Bronchial epithelial cell (primary cell): ENCODE results near the gene NDUFS1. TPM values are rescaled to one million over a fixed set of nuclear protein-coding genes. Genes with fewer than 3 reads are reported as not detected.
A peak's percentile ranks its signal among the peaks of the same experiment; 100 is the strongest.

ENCODE experiments used
- DNase-seq: peaks from one replicate; pipeline ENCODE4 v3.0.0-alpha.2; 2010; ENCODE audit warnings: low read depth
- FAIRE-seq: peaks from 2 replicates; lab custom pipeline; 2011; peaks lifted over from hg19 to GRCh38; lab: Jason Lieb, UNC
- H3K27me3 ChIP-seq: 2 replicates; pipeline ENCODE4 v1.5.1; 2011; ENCODE audit warnings: low read length; ENCODE audit not compliant: control insufficient read depth, insufficient read depth
- H3K36me3 ChIP-seq: 2 replicates; pipeline ENCODE4 v1.5.1; 2011; ENCODE audit warnings: low read length; ENCODE audit not compliant: control insufficient read depth, insufficient read depth
- H3K4me3 ChIP-seq: 2 replicates; pipeline ENCODE4 v1.5.1; 2011; ENCODE audit warnings: mild to moderate bottlenecking, low read depth, low read length, control low read depth
- CTCF ChIP-seq: IDR thresholded peaks from 2 replicates; pipeline ENCODE4 v1.5.1; 2011; ENCODE audit warnings: mild to moderate bottlenecking, moderate library complexity, low read length, control low read depth, inconsistent platforms; ENCODE audit not compliant: insufficient read depth, severe bottlenecking
- total RNA-seq: library from RNA; depleted of rRNA; stranded (reverse); fragments of >200 nt; gene quantifications from 2 replicates; pipeline ENCODE4 v1.2.1, GENCODE V29; 2014

Gene NDUFS1
- total RNA-seq, 1 donor from 2014 or later = 103 TPM

DNA sequence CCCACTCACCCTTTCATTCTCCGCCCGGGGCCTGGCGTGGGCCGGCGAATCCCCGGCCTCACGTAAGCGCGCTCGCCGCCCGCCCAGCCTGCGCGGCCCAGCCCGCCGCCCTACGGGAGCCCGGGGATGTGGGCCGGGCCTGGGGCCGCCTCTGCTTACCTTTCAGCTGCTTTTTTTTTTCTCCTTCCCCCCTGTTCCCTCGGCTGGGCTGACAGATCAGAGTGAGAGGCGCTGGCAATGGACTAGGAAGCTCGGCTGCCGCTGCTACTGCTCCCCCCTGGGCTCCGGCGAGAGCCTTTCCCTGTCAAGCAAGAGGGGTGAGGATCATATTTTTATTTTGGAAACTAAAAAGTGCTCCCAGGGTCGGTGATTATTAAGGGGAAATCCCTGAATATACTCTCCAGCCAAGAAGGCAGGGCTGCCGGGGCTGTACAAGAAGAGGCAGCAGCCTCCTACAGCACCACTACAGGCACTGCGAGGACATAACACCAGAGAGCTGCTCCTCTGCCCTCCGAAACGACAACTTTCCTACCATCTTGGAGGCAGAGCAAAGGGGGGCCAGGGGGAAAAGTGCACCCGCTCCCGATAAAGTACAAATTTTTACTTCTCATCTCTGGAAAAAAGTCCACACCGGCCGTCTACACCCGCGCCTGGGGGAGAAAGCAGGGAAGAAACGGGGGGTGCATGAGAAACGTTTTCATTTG, 73.3 kb downstream of the NDUFS1 start, which contains the start of gene INO80D:
Gene INO80D (minus strand): TSS at position 433 of the 704 bp plus-strand sequence. CDS start 23,158 bp downstream, outside the sequence.
- FAIRE-seq = no peak
- peak; percentile 69 for TF ChIP-seq CTCF

DNA sequence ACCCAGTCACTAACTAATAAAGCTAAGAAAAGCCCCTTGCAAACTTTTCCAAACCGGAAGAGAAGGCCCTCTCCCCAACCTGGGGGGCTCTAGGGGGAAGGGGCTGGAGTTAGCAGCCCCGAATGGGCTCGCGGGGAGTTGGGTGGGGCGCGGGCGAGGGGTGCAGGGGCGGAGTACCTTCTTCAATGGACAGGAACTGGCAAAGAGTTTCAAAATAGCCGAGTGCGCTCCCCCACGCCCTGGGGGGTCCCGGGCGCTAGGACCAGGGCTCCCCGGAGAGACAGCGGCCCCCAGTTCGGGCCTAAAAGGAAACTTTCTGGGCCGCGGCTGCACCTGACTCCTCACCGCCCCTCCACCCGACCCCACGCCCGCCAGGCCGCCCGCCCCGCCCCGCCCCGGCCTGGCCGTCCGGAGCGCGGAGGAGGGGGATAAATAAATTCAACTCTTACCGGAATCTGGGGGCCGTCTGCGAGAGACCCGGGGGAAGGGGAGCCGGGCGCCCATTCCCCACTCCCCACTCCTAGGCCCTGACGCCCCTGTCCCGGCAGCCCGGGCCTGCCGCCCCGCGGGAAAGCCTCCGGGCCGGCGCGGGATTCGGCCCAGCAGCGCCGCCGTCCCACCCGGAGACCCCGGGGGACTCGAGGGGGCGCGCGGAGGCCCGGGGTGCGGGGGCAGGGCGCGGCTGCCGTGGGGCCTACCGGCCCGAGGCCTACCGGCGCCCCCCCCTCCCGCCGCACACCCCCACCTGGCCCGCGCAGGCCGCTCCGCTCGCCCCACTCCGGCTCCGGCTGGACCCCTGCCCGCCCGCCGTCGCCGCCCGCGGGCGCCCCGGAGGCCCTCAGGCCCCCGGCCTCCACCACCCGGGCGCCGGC, 74.1 kb downstream of the NDUFS1 start:
- TF ChIP-seq CTCF = no peak
- DNase-seq (no peak), FAIRE-seq (no peak)
- H3K27me3 ChIP-seq = no peaks in the 10 kb centered on the region
- no peaks in the 10 kb centered on the region for H3K36me3 ChIP-seq
- H3K4me3 ChIP-seq = peak overlapping the region; percentile 58

More for the DNA sequence above, 73.3 kb downstream of the NDUFS1 start, which contains the start of gene INO80D:
- peak; percentile 75 for DNase-seq
- Histone ChIP-seq H3K36me3 (no peaks in the 10 kb centered on the region), H3K4me3 (peak within 1 kb of the TSS; percentile 58), H3K27me3 (no peaks in the 10 kb centered on the region)

- peak; percentile 69 for DNase-seq
- FAIRE-seq = no peak
- TF ChIP-seq CTCF = no peak
- peak overlapping the region; percentile 58 for H3K4me3 ChIP-seq
- H3K36me3 ChIP-seq = no peaks in the 10 kb centered on the region
- no peaks in the 10 kb centered on the region for H3K27me3 ChIP-seq
These were observed 74.8 kb downstream of the NDUFS1 start for GRCh38 chr2:206084439-206084869.

GRCh38 chr2:206083602-206084438, 75.4 kb downstream of the NDUFS1 start:
- TF ChIP-seq CTCF = no peak
- Histone ChIP-seq H3K36me3 (no peaks in the 10 kb centered on the region), H3K27me3 (no peaks in the 10 kb centered on the region), H3K4me3 (peak overlapping the region; percentile 58)
- DNase-seq = peak; percentile 29
- FAIRE-seq = no peak

- FAIRE-seq (no peak), DNase-seq (no peak)
- H3K27me3 ChIP-seq = no peaks in the 10 kb centered on the region
- H3K36me3 ChIP-seq = no peaks in the 10 kb centered on the region
- H3K4me3 ChIP-seq = no peak overlapping the region
- TF ChIP-seq CTCF = no peak
These were observed 76.9 kb downstream of the NDUFS1 start for GRCh38 chr2:206082298-206082843.
